SK-MEL-5 (cell line): Measurements from ENCODE around the gene ERC2. TPM values are rescaled to one million over a fixed set of nuclear protein-coding genes. Genes with fewer than 3 reads are reported as not detected.

Source experiments
- DNase-seq: peaks from one replicate; pipeline ENCODE4 v3.0.0-alpha.2; 2016; ENCODE audit warnings: low read depth, low spot score
- in situ Hi-C: cut with HindIII; loops from 2 replicates; pipeline ENCODE4 v1.10.0; 2016; ENCODE audit warnings: low sequenced_read_pairs, high pct_unique_total_duplicates, low pct_unique_long_range_greater_than_20kb
- total RNA-seq: library from RNA; depleted of rRNA; stranded (reverse); fragments of >200 nt; shearing (Covaris generic); gene quantifications from 2 replicates; pipeline ENCODE4 v1.2.3, GENCODE V29; 2014

Gene ERC2
- total RNA-seq, 1 experiment from 2014 or later, result 0.50 TPM

GRCh38 chr3:55634345-55634744, 833.9 kb downstream of the ERC2 start:
- in situ Hi-C loops, result no loop called here
- DNase-seq, result no peak

GRCh38 chr3:55633333-55633732, 834.9 kb downstream of the ERC2 start:
- in situ Hi-C loops, result no loop called here
- DNase-seq, result no peak

- DNase-seq, result no peak
- in situ Hi-C loops, result no loop called here
Observed at GRCh38 chr3:55631766-55632331, 836.4 kb downstream of the ERC2 start.

- in situ Hi-C loops, result no loop called here
- no peak for DNase-seq
Observed at GRCh38 chr3:55630921-55631299, 837.4 kb downstream of the ERC2 start.

- in situ Hi-C loops, result no loop called here
Observed at GRCh38 chr3:55630280-55630920, 837.9 kb downstream of the ERC2 start.

GRCh38 chr3:55629432-55629831, 838.8 kb downstream of the ERC2 start:
- in situ Hi-C loops, result no loop called here
- DNase-seq, result no peak

More at GRCh38 chr3:55630280-55630920, 837.9 kb downstream of the ERC2 start:
- DNase-seq, result peak; percentile 32

GRCh38 chr3:55626279-55626665, 842.0 kb downstream of the ERC2 start:
- in situ Hi-C loops, result no loop called here
- DNase-seq, result no peak

GRCh38 chr3:55624238-55624637, 844.0 kb downstream of the ERC2 start:
- no peak for DNase-seq
- in situ Hi-C loops, result no loop called here

GRCh38 chr3:55623786-55624185, 844.5 kb downstream of the ERC2 start:
- in situ Hi-C loops, result no loop called here
- DNase-seq, result no peak

- no peak for DNase-seq
- in situ Hi-C loops, result no loop called here
Observed at GRCh38 chr3:55622733-55623132, 845.5 kb downstream of the ERC2 start.

GRCh38 chr3:55622116-55622515, 846.2 kb downstream of the ERC2 start:
- in situ Hi-C loops, result no loop called here
- DNase-seq, result no peak

- no peak for DNase-seq
- in situ Hi-C loops, result no loop called here
Observed at GRCh38 chr3:55621648-55622047, 846.6 kb downstream of the ERC2 start.

- no peak for DNase-seq
- in situ Hi-C loops, result no loop called here
Observed at GRCh38 chr3:55621026-55621422, 847.2 kb downstream of the ERC2 start.

GRCh38 chr3:55620351-55621025, 847.8 kb downstream of the ERC2 start:
- in situ Hi-C loops, result no loop called here
- DNase-seq, result no peak

- no peak for DNase-seq
Observed at GRCh38 chr3:55619046-55619808, 849.0 kb downstream of the ERC2 start.

GRCh38 chr3:55617385-55617784, 850.9 kb downstream of the ERC2 start:
- no peak for DNase-seq
- in situ Hi-C loops, result no loop called here

More at GRCh38 chr3:55619046-55619808, 849.0 kb downstream of the ERC2 start:
- in situ Hi-C loops, result no loop called here

- in situ Hi-C loops, result no loop called here
- DNase-seq, result no peak
Observed at GRCh38 chr3:55616803-55617202, 851.5 kb downstream of the ERC2 start.

- DNase-seq, result peak; percentile 88
Observed at GRCh38 chr3:55615694-55616295, 852.5 kb downstream of the ERC2 start.

More at GRCh38 chr3:55615694-55616295, 852.5 kb downstream of the ERC2 start:
- in situ Hi-C loops, result no loop called here
